GM18870 (cell line): ENCODE data around the gene CERS1.

Experiments
- ATAC-seq: cut with Tn5 transposase; IDR thresholded peaks from one replicate; pipeline ENCODE4 v1.9.1; 2021; ENCODE audit warnings: moderate library complexity; ENCODE audit not compliant: unreplicated experiment

The CERS1 gene

GRCh38 chr19:18858906-18859646, 36.9 kb downstream of the CERS1 start:
- ATAC-seq: no peak

GRCh38 chr19:18857223-18857622, 38.7 kb downstream of the CERS1 start:
- no peak for ATAC-seq

- no peak for ATAC-seq
These were observed 39.4 kb downstream of the CERS1 start for GRCh38 chr19:18856385-18857126.

DNA sequence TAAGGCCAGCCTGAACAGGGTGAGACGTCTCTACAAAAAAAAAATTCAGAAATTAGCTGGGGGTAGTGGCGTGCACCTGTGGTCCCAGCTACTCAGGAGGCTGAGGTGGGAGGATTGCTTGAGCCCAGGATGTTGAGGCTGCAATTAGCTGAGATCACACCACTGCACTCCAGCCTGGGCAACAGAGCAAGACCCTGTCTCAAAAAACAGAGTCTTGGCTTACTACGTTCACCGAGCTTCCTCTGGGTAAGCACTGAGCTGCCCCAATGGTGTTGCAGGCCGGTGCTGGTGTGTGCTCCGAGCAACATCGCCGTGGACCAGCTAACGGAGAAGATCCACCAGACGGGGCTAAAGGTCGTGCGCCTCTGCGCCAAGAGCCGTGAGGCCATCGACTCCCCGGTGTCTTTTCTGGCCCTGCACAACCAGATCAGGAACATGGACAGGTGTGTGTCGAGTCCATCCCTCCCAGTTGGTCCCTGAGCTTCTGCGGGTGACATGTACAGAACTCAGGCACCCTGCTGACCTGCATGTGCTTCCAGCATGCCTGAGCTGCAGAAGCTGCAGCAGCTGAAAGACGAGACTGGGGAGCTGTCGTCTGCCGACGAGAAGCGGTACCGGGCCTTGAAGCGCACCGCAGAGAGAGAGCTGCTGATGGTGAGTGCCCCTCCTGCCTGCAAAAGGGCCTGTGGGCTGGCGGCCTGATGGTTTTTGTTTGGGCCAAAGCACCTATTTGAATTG, 40.1 kb downstream of the CERS1 start:
- ATAC-seq: no peak

DNA sequence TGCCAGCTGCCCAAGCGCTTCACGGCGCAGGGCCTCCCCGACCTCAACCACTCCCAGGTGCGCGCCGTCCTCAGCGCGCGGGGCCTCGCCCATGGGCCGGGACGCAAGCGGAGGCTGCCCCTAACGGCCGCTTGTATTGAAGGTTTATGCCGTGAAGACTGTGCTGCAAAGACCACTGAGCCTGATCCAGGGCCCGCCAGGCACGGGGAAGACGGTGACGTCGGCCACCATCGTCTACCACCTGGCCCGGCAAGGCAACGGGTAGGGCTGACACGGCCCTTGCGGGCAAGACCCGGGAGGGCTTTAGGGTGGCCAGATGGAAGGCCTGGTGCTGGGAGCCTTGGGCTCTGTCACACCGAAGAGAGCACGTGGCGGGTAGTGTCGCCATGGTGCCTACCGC, 41.0 kb downstream of the CERS1 start:
- ATAC-seq: no peak

DNA sequence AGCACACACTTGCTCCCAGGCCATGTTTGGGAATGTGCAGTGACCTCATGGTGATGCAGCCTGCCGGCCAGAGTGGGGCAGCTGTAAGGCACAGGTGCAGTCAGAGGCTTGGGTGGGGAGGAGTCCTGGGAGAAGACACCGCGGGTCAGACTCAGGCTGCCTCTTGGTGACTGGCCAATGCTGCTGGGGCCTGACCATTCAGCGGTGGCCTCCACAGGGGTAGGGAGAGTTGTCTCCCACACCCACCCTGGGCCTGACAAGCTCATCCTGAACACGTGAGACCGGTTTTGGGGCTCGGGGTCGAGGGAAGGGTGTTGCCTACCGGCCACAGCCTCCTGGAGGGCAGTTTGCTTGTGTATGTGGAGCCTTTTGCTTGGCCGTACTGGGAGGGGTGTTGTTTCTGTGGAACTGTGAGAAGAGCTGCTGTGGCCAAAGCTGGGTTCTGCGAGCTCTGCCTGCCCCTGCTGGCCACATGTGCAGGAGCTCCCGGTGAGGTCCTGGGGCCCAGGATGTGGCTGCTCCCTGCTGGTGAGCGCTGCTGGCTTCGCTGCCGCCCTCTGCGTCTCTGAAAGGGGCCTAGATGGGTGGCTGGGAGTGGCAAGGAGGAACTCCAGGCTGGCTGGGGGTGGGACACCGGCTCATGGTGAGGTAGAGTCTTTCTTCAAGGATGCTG, 42.1 kb downstream of the CERS1 start:
- ATAC-seq: no peak

DNA sequence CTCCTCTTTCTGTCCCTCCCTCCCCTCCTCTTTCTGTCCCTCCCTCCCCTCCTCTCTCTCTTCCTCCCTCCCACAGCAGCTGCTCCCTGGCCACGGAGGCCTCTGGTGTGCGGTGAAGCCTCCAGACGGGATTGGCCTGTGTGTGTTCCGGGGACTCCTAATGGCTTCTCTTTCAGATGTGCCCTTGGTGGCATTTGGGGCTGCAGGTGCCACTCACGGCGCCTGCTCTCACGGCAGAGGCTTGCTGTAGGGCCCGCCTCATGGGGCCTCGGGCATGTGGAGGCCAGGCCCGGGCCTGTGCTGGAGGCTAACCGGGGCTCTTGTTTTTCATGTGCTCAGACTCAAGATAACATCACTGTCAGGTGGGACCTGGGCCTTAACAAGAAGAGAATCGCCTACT, 43.3 kb downstream of the CERS1 start:
- ATAC-seq: no peak

GRCh38 chr19:18851673-18852325, 44.2 kb downstream of the CERS1 start:
- ATAC-seq: no peak

DNA sequence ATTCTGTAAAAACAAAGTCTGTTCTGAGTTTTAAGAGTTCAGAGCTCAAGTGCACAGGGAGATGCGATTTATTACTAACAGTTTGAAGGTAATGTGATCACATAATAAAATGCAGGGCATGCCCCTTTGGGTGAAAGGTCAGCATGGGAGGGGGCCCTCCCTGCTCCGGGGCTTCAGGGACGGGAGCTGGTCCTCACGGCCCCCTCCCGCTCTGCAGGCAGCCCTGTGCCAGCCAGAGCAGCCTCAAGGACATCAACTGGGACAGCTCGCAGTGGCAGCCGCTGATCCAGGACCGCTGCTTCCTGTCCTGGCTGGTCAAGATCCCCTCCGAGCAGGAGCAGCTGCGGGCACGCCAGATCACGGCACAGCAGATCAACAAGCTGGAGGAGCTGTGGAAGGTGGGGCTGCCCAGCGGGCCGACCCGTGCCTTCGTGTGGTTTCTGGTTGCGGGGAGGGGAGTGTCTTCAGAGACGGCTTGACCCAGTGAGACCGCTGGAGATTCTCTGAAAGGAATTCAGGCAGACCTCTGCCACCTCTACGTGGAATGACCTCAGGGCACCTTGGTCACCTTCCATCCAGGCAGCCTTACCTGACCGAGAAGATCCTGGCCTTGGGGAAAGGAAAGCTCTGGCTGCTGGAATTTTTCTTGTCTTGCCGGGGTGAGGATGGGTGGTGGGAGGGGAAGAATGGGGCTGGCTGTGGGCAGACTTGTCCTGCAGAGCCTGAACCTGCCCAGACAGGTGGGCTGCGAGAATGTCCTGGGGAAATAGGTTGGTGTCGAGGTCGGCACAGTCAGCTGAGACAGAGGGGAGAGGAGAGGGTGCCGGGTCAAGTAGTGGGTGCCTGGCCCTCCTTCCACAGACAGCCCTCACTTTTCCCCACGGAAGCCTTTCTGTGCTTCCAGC, 45.2 kb downstream of the CERS1 start:
- no peak for ATAC-seq

DNA sequence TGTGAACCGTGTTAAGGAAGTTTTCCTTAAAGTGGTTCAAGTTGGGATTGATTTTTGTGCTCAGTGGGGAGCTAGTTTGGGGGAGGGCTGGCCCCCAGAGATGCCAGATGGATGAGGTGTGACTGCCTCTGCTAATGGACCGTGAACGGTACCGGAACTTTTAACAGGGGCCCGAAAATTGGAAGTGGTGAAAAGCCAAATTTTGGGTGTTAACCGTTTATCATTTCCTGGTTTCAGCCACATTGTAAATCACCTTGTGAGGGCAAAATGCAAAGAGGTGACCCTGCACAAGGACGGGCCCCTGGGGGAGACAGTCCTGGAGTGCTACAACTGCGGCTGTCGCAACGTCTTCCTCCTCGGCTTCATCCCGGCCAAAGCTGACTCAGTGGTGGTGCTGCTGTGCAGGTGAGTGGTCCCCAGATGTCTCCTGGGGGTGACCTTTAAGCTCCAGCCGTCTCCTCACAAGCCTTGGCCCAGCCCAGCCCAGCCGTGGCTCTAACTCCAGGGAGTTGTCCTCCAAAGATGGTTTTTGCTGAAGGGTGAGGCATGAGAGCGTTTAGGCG, 46.0 kb downstream of the CERS1 start:
- ATAC-seq: no peak

GRCh38 chr19:18848878-18849661, 46.9 kb downstream of the CERS1 start:
- no peak for ATAC-seq

GRCh38 chr19:18847549-18848463, 48.2 kb downstream of the CERS1 start:
- no peak for ATAC-seq

DNA sequence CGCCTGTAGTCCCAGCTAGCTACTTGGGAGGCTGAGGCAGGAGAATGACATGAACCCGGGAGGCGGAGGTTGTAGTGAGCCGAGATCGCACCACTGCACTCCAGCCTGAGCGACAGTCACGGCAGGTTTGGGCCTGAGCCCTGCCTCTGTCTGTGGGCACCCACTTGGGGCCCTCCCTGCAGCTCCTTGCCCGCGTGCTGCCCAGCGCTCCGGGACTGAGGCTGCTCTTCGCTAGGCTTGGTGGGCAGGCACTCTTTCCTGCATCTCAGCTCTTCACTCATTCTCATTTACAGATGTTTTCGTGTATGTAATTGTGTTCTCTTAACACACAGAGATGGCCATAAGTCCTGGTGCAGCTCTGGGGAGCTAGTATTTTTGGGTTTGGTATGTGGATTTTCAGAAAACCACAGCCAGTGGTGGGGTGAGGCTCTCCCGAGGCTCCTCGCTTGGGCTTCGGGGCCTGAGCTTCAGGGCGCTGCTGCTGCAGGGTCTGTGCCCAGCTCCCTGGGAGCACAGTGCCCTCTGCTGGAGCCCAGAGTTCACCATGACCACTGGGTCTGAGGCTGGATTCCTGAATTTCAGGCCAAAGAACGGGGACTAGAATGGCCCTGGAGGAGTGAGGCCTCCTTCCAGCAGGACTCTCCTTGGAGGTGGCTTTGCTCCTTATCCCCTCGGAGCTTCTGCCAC, 49.0 kb downstream of the CERS1 start:
- no peak for ATAC-seq

GRCh38 chr19:18845961-18846360, 50.0 kb downstream of the CERS1 start:
- no peak for ATAC-seq

DNA sequence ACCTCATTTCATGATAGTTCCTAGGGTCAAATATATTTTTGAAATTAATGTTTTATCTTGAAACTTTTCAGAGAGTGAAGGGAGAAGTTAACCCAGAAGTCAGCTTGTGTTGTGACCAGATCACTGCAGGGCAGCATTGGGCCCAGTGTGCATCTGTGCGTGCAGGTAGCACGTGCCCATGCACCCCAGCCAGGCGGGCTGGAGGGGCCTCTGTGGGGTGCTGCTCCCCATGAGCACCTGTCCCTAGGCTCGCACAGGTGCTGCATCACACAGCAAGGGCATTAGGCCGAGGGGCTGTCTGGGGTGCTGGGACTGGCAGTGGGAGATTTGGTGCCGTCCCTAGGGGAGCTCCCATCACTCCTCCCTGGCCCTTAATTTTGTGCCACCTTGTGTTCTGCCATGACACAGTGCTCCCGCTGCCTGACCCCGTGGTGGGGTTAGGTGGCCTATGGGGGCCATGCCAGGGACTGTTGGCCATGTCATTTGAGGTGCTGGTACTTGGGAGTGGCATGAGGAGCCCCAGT, 51.1 kb downstream of the CERS1 start:
- no peak for ATAC-seq

GRCh38 chr19:18843960-18844359, 52.0 kb downstream of the CERS1 start:
- ATAC-seq: no peak

DNA sequence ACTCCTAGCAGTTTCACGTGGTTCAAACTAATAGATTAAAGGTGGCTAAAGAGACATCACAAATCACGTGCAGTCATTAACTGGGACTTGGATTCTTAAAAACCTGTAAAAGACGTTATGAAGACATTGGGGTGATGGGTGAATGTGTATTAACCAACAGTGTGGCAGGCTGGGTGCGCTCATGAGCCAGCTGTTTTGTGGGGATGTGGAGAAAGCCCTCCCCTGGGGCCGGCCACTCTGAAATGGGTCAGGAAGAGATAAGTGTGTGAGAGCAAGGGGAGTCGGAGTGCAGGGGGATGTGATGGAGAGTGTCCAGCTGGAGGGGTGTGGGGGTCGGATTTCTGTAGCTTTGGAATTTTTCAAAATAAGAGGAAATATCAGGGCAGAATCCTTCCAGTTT, 53.8 kb downstream of the CERS1 start:
- ATAC-seq: no peak
